Measurements from ENCODE around the gene AK1. TPM values are rescaled to one million over a fixed set of nuclear protein-coding genes. Genes with fewer than 3 reads are reported as not detected.

Gene AK1
- total RNA-seq, 2 experiments from 2014 or later, result 46.7 to 52.6 TPM

DNA sequence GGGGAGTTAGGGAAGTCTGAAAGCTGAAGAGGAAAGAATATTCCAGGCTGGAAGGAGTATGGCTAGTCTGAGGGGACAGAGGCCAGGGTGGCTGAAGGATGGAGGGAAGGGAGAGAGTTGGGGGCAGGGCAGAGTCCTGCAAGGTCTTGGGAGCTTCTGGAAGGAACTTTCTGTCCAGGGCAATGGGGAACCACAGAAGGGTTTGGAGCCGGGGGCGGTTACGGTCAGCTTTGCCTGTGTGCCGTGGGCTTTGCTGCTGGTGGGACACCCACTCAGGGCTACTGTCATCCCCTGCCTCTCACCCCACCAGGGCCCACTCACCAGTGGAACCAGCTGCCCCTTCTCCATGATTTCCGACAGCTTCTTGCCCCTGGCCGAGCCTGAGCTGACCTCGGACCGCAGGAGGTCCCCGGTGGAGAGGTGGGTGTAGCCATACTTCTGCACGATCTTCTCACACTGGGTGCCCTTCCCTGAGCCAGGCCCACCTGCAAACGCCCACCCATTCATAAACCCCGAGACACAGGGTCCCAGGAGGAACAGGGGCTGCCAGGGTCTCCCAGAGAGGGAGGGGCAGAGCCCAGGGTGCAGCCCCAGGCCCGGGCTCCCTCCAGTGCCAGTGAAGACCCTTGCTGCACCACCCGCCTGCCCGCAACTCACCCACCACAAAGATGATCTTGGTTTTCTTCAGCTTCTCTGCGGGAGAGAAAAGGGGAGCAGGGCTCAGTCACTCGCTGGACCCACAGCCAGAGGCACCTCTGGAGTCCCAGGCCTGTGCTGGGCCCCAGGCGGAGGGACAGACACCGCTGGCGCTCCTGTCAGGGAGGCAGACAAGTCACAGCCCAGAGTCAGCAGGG, 4.9 kb downstream of the AK1 start:
- POLR2A ChIA-PET, result interaction anchor here (0.7 kb wide), 1 partner anchor 243 kb away, joined by 4 read pairs; no protein-coding TSS in a partner anchor
- H3K9me3 Mint-ChIP-seq, result no peaks in the 10 kb centered on the region

DNA sequence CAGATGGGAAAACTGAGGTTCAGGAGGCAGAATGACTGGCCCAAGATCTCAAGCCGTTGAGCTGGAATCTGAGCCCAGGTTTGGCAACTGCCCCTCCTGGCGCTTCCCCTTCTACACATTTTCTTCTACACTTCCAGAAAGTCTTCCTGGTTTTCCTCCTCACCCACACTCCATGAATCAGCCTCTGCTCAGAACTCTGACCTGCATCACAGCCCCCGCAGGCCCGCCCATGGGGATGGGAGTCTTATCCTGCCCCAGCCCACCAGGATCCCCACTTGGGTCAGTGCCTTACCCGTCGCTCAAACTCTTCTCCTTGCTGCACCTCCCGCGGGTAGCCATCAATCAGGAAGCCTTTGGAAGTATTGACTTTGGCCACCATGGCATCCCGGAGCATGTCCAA, 5.9 kb downstream of the AK1 start:
- DNase-seq (no peak), ATAC-seq (ENCODE audit: poor library complexity) (no peak)
- peaks cover 8% of the 10 kb centered on the region for H3K4me1 ChIP-seq (ENCODE audit: insufficient read depth, low read length)
- intact Hi-C loops (cut with DNase I, micrococcal nuclease), result loop anchor here in 1 of 2 experiments (2.0 kb wide), 2 partner anchors 49 to 85 kb away; partner anchors contain the start of gene CDK9
- no peak overlapping the region for H3K27ac ChIP-seq (ENCODE audit: low read depth in 1 of 2, low read length in 2 of 2)
- H3K27me3 Mint-ChIP-seq, result no peaks in the 10 kb centered on the region
- no peaks in the 10 kb centered on the region for H3K27me3 ChIP-seq (ENCODE audit: control insufficient read depth in 1 of 2, insufficient read depth in 2 of 2, low read length in 2 of 2)
- POLR2A ChIA-PET, result interaction anchor here (1.6 kb wide), 1 partner anchor 33 kb away, joined by 3 read pairs; no protein-coding TSS in a partner anchor
- no peak overlapping the region for H3K27ac Mint-ChIP-seq
- H3K9me3 ChIP-seq (ENCODE audit: control insufficient read depth in 1 of 2, insufficient read depth in 1 of 2, low read length in 2 of 2), result no peaks in the 10 kb centered on the region
- H3K9me3 Mint-ChIP-seq, result no peaks in the 10 kb centered on the region
- no peak overlapping the region for H3K4me3 Mint-ChIP-seq
- no peaks in the 10 kb centered on the region for H3K36me3 Mint-ChIP-seq (ENCODE audit: low read depth)
- no peaks in the 10 kb centered on the region for H3K4me1 Mint-ChIP-seq (ENCODE audit: low read depth)
- CTCF ChIA-PET, result no interaction called here
- no peaks in the 10 kb centered on the region for H3K36me3 ChIP-seq (ENCODE audit: insufficient read depth, low read length)
- TF ChIP-seq, protein P1, sequence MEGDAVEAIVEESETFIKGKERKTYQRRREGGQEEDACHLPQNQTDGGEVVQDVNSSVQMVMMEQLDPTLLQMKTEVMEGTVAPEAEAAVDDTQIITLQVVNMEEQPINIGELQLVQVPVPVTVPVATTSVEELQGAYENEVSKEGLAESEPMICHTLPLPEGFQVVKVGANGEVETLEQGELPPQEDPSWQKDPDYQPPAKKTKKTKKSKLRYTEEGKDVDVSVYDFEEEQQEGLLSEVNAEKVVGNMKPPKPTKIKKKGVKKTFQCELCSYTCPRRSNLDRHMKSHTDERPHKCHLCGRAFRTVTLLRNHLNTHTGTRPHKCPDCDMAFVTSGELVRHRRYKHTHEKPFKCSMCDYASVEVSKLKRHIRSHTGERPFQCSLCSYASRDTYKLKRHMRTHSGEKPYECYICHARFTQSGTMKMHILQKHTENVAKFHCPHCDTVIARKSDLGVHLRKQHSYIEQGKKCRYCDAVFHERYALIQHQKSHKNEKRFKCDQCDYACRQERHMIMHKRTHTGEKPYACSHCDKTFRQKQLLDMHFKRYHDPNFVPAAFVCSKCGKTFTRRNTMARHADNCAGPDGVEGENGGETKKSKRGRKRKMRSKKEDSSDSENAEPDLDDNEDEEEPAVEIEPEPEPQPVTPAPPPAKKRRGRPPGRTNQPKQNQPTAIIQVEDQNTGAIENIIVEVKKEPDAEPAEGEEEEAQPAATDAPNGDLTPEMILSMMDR (IDR thresholded peaks at IDR 0.05), result no peak
- no peak overlapping the region for H3K4me3 ChIP-seq (ENCODE audit: low read length)

More for the DNA sequence above, 4.9 kb downstream of the AK1 start:
- Mint-ChIP-seq H3K27ac (no peak overlapping the region), H3K4me1 (ENCODE audit: low read depth) (no peaks in the 10 kb centered on the region), H3K36me3 (ENCODE audit: low read depth) (no peaks in the 10 kb centered on the region), H3K4me3 (no peak overlapping the region), H3K27me3 (no peaks in the 10 kb centered on the region)
- Histone ChIP-seq H3K9me3 (ENCODE audit: control insufficient read depth in 1 of 2, insufficient read depth in 1 of 2, low read length in 2 of 2) (no peaks in the 10 kb centered on the region), H3K4me3 (ENCODE audit: low read length) (no peak overlapping the region), H3K4me1 (ENCODE audit: insufficient read depth, low read length) (peaks cover 12% of the 10 kb centered on the region), H3K27me3 (ENCODE audit: control insufficient read depth in 1 of 2, insufficient read depth in 2 of 2, low read length in 2 of 2) (no peaks in the 10 kb centered on the region), H3K27ac (ENCODE audit: low read depth in 1 of 2, low read length in 2 of 2) (no peak overlapping the region), H3K36me3 (ENCODE audit: insufficient read depth, low read length) (no peaks in the 10 kb centered on the region)
- ATAC-seq (ENCODE audit: poor library complexity) (no peak), DNase-seq (no peak)
- TF ChIP-seq, protein P1 (IDR thresholded peaks at IDR 0.05), result no peak
- CTCF ChIA-PET, result no interaction called here
- intact Hi-C loops (cut with DNase I, micrococcal nuclease), result no loop called here

DNA sequence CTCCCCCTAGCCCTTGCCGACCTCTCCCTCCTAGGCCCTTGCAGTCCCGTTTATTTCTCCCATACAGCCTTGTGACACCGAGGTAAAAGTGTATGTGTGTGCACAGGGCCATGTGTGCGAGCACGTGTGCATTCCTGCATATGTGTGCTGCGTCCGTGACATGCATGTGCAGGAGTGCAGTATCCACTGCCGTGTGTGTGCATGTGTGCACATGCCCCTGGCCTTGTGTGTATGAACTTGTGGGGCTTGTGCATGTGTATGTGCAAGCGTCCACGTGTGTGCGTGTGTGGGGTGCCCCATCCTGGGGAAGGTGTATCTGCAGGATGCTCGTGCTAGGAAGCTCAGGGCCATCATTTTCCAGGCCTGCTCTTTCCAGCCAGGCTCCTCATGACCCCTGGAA, 6.6 kb downstream of the AK1 start:
- Mint-ChIP-seq H3K27ac (no peak overlapping the region), H3K36me3 (ENCODE audit: low read depth) (peaks cover under 1% of the 10 kb centered on the region), H3K27me3 (no peaks in the 10 kb centered on the region), H3K4me3 (no peak overlapping the region), H3K9me3 (no peaks in the 10 kb centered on the region), H3K4me1 (ENCODE audit: low read depth) (peaks cover 6% of the 10 kb centered on the region)
- Histone ChIP-seq H3K27ac (ENCODE audit: low read depth in 1 of 2, low read length in 2 of 2) (no peak overlapping the region), H3K4me1 (ENCODE audit: insufficient read depth, low read length) (peaks cover 10% of the 10 kb centered on the region), H3K36me3 (ENCODE audit: insufficient read depth, low read length) (no peaks in the 10 kb centered on the region), H3K4me3 (ENCODE audit: low read length) (no peak overlapping the region), H3K27me3 (ENCODE audit: control insufficient read depth in 1 of 2, insufficient read depth in 2 of 2, low read length in 2 of 2) (no peaks in the 10 kb centered on the region), H3K9me3 (ENCODE audit: control insufficient read depth in 1 of 2, insufficient read depth in 1 of 2, low read length in 2 of 2) (no peaks in the 10 kb centered on the region)
- TF ChIP-seq, protein P1 (IDR thresholded peaks at IDR 0.05), result no peak
- no peak for ATAC-seq (ENCODE audit: poor library complexity)
- ChIA-PET POLR2A (interaction anchor here (1.6 kb wide), 1 partner anchor 34 kb away, joined by 3 read pairs; no protein-coding TSS in a partner anchor), CTCF (interaction anchor here (1.7 to 2.0 kb wide), 2 partner anchors 11 to 95 kb away, joined by 4 to 11 read pairs; no protein-coding TSS in a partner anchor)
- intact Hi-C loops (cut with DNase I, micrococcal nuclease), result loop anchor here in 1 of 2 experiments (1.0 to 2.0 kb wide), 4 partner anchors 50 to 281 kb away; partner anchors contain the start of genes CDK9 and TOR2A
- DNase-seq, result no peak

Measured in CD4-positive, alpha-beta T cell (primary cell).